Retinal pigment epithelial cell (primary cell): Measurements from ENCODE around the gene UBE3C.

ENCODE experiments used
- DNase-seq: peaks from one replicate; pipeline ENCODE4 v3.0.0-alpha.2; 2010; ENCODE audit warnings: low read depth
- H3K4me3 ChIP-seq: 2 replicates; pipeline ENCODE4 v1.5.1; 2011; ENCODE audit warnings: mild to moderate bottlenecking, low read length, control low read depth, moderate library complexity
- CTCF ChIP-seq: conservative IDR thresholded peaks from 2 replicates; pipeline ENCODE4 v1.5.1; 2011; ENCODE audit warnings: low read depth, low read length, control low read depth, inconsistent platforms

UBE3C gene

GRCh38 chr7:157195868-157196267 is 57.1 kb downstream of the UBE3C start:
- no peak overlapping the region for H3K4me3 ChIP-seq
- no peak for TF ChIP-seq CTCF
- no peak for DNase-seq

GRCh38 chr7:157204134-157204533 is 65.4 kb downstream of the UBE3C start:
- H3K4me3 ChIP-seq, result no peak overlapping the region
- no peak for DNase-seq
- no peak for TF ChIP-seq CTCF

GRCh38 chr7:157205438-157205837 is 66.7 kb downstream of the UBE3C start:
- no peak for TF ChIP-seq CTCF
- DNase-seq, result no peak
- H3K4me3 ChIP-seq, result no peak overlapping the region

GRCh38 chr7:157208571-157209413 is 70.1 kb downstream of the UBE3C start:
- no peak for DNase-seq
- no peak overlapping the region for H3K4me3 ChIP-seq
- no peak for TF ChIP-seq CTCF

GRCh38 chr7:157210682-157211081 is 72.0 kb downstream of the UBE3C start:
- DNase-seq, result no peak
- no peak for TF ChIP-seq CTCF
- no peak overlapping the region for H3K4me3 ChIP-seq

- no peak overlapping the region for H3K4me3 ChIP-seq
- no peak for TF ChIP-seq CTCF
- no peak for DNase-seq
These were observed 73.0 kb downstream of the UBE3C start for GRCh38 chr7:157211690-157212089.

GRCh38 chr7:157219154-157219553 is 80.4 kb downstream of the UBE3C start:
- H3K4me3 ChIP-seq, result no peak overlapping the region
- no peak for TF ChIP-seq CTCF
- no peak for DNase-seq
